Testis (tissue), 5 donors: Measurements from ENCODE around the gene SUN1. TPM values are rescaled to one million over a fixed set of nuclear protein-coding genes. Genes with fewer than 3 reads are reported as not detected.
A peak's percentile ranks its signal among the peaks of the same experiment; 100 is the strongest.

ENCODE experiments used
- DNase-seq: peaks from one replicate; pipeline ENCODE4 v3.0.0-alpha.2; 2019
- H3K27ac ChIP-seq, 2 donors: fragments of 200-600 bp; sonication (generic); one replicate each; pipeline ENCODE4 v1.5.1; 2019
- H3K27me3 ChIP-seq: fragments of 200-600 bp; sonication (generic); one replicate; pipeline ENCODE4 v1.5.1; 2019
- H3K36me3 ChIP-seq: fragments of 200-600 bp; sonication (generic); one replicate; pipeline ENCODE4 v1.5.1; 2017; ENCODE audit warnings: low read depth; ENCODE audit errors: missing control alignments
- H3K4me1 ChIP-seq: fragments of 200-600 bp; sonication (generic); one replicate; pipeline ENCODE4 v1.5.1; 2019
- H3K4me3 ChIP-seq, 2 donors: fragments of 200-600 bp; sonication (generic); one replicate each; pipeline ENCODE4 v1.5.1; 2017 to 2019
- H3K9me3 ChIP-seq: fragments of 200-600 bp; sonication (generic); one replicate; pipeline ENCODE4 v1.5.1; 2017
- CTCF ChIP-seq, 3 experiments: fragments of 450-650 bp in 2 of 3; fragments of 200-600 bp in 1 of 3; sonication (generic) in 1 of 3; IDR thresholded peaks; one replicate each; pipeline ENCODE4 v1.5.1; 2016 to 2019; ENCODE audit warnings: antibody characterized with exemption in 3 of 3, mild to moderate bottlenecking in 2 of 3, moderate library complexity in 1 of 3
- POLR2A ChIP-seq: fragments of 450-650 bp; IDR thresholded peaks from one replicate; pipeline ENCODE4 v1.6.1; 2017; ENCODE audit warnings: antibody characterized with exemption, mild to moderate bottlenecking, moderate library complexity
- WGBS, 2 donors: methylation state at CpG; one replicate each; pipeline ENCODE4 v1.1.5; 2018; 5-methylcytosine and 5-hydroxymethylcytosine counted together
- intact Hi-C: fragments of 100-400 bp; cut with DNase I; formaldehyde crosslinking; loops from one replicate; pipeline ENCODE4 v1.15.1; 2023; ENCODE audit warnings: low total_unique reads
- long read RNA-seq, 2 donors: transcript quantifications; one replicate each; lab custom pipeline, GENCODE V29; 2026
- polyA plus RNA-seq: library from polyadenylated mRNA; stranded (reverse); fragments of 350-450 nt; fragmentation: Illumina TruSeq; extraction: RNeasy Lipid Tissue Mini Kit (QIAGEN cat#74804); gene quantifications from one replicate; pipeline ENCODE4 v1.2.3, GENCODE V29; 2014; ENCODE audit warnings: low read depth, low replicate concordance; ENCODE audit not compliant: insufficient read depth
- total RNA-seq, 2 donors: library from RNA; depleted of rRNA; stranded (reverse); fragments of >200 nt; gene quantifications; one replicate each; pipeline ENCODE4 v1.2.3, GENCODE V29; 2016

The SUN1 gene
- 100 to 1,000 TPM; 167 to 213 TPM for total RNA-seq
- polyA plus RNA-seq: 173 TPM
- long read RNA-seq, donor 1, full-length matches to known transcripts: 9 of 20 reads
- long read RNA-seq, donor 1, partial matches to known transcripts: 11 of 20 reads
- long read RNA-seq, donor 1, other reads (novel, unspliced or antisense): 0 of 20 reads
- long read RNA-seq, donor 2, partial matches to known transcripts: 0 of 2 reads
- long read RNA-seq, donor 2, other reads (novel, unspliced or antisense): 0 of 2 reads

- H3K36me3 ChIP-seq: no peaks in the 10 kb centered on the region
- intact Hi-C loops: no loop called here
- TF ChIP-seq POLR2A: no peak
- no peak for TF ChIP-seq CTCF (IDR thresholded peaks at IDR 0.05)
- H3K4me3 ChIP-seq: no peak within 1 kb of the TSS
- no peak for DNase-seq
- no peaks in the 10 kb centered on the region for H3K9me3 ChIP-seq
- H3K4me1 ChIP-seq: peaks cover 20% of the 10 kb centered on the region
- 71 to 75% methylated on average over 24 of the region's 24 CpGs for WGBS, 2 donors
- peak within 1 kb of the TSS; percentile 76 to 84 for H3K27ac ChIP-seq
- no peaks in the 10 kb centered on the region for H3K27me3 ChIP-seq
These were observed at the start of gene SUN1 for GRCh38 chr7:832167-832967. SUN1 (plus strand) TSS chr7:832476; CDS start chr7:832525, 49 bp downstream.

- Histone ChIP-seq H3K4me1 (no peaks in the 10 kb centered on the region), H3K27me3 (no peaks in the 10 kb centered on the region), H3K36me3 (no peaks in the 10 kb centered on the region), H3K9me3 (no peaks in the 10 kb centered on the region), H3K4me3 (peak overlapping the region in 1 of 2 donors; percentile 44), H3K27ac (no peak overlapping the region)
- intact Hi-C loops: no loop called here
- TF ChIP-seq POLR2A (no peak), CTCF (IDR thresholded peaks at IDR 0.05) (no peak)
- DNase-seq: no peak
- 80 to 83% methylated on average over 52 to 55 of the region's 56 CpGs for WGBS, 2 donors
These were observed 49.4 kb upstream of the SUN1 start for GRCh38 chr7:782718-783449.

- intact Hi-C loops: no loop called here
- no peaks in the 10 kb centered on the region for H3K9me3 ChIP-seq
- 70 to 80% methylated on average over 34 to 36 of the region's 36 CpGs for WGBS, 2 donors
- no peaks in the 10 kb centered on the region for H3K36me3 ChIP-seq
- no peak for DNase-seq
- no peak overlapping the region for H3K4me3 ChIP-seq
- H3K27me3 ChIP-seq: no peaks in the 10 kb centered on the region
- TF ChIP-seq CTCF (IDR thresholded peaks at IDR 0.05) (no peak), POLR2A (no peak)
- no peaks in the 10 kb centered on the region for H3K4me1 ChIP-seq
- H3K27ac ChIP-seq: no peak overlapping the region
These were observed 48.5 kb upstream of the SUN1 start for GRCh38 chr7:783556-784490.

GRCh38 chr7:784971-785370 lies 47.3 kb upstream of the SUN1 start:
- DNase-seq: no peak
- Histone ChIP-seq H3K27me3 (no peaks in the 10 kb centered on the region), H3K36me3 (no peaks in the 10 kb centered on the region), H3K9me3 (no peaks in the 10 kb centered on the region), H3K27ac (no peak overlapping the region), H3K4me1 (no peaks in the 10 kb centered on the region), H3K4me3 (no peak overlapping the region)
- intact Hi-C loops: loop anchor here (5.0 kb wide), 1 partner anchor 87 kb away; no protein-coding TSS in a partner anchor
- 96 to 97% methylated on average over 21 of the region's 21 CpGs for WGBS, 2 donors
- TF ChIP-seq CTCF (IDR thresholded peaks at IDR 0.05): no peak
- TF ChIP-seq POLR2A: no peak
